Inferior parietal cortex (tissue), 1 donor: ENCODE measurements around the gene GNGT1.

Source experiments
- DNase-seq: peaks from one replicate; pipeline ENCODE4 v3.0.0-alpha.2; 2016; ENCODE audit errors: extremely low spot score

Gene GNGT1

DNA sequence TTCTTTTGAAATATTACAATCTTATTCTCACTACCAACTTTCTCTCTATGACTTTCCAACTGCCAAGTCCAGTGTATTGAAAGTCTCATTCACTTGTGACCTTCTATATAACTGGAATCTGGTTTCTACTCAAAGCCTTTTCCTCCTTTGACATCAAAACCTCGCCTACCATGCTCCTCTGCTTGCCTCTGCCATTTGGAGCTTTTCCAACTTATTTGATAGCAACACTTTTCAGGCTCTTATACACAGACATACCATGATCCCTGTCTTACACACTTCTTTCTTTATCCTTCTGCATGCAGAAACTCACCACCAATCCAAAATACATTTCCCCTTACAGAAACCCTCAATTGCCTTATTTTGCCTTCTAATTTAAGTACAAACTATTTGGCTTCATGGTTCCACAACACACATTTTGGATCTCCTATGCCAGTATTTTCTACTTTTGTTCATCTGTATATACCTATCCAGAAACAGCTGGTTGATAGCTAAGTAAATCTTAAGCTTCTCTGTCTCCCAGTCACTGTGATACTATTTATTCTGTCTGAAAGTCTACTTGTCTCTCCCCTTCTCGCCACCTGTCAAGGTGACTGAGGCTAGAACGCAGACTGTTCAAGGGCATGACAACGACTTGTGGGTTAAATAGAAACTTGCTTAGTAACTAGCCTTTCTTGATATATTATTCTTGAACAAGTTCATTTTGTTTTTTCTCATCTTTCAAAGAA is 37.6 kb downstream of the GNGT1 start:
- DNase-seq = no peak

DNA sequence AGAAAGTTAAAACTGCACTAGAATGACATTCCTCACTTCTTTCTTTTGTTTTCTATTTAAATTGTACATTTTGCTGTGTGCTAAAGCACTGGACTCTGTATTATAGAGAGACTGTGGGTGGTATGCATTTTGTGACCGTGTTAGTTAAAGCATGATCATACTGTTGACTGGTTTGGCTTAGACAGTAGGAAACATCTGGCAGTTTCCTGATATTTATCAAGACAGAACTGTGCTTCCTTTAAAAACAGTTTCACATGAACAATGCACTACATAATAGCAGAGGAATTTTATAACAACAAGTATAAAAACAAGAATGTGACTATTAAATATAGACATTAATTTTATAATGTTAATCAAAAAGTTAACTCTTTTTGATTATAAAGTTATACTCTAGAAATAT is 38.3 kb downstream of the GNGT1 start:
- no peak for DNase-seq

DNA sequence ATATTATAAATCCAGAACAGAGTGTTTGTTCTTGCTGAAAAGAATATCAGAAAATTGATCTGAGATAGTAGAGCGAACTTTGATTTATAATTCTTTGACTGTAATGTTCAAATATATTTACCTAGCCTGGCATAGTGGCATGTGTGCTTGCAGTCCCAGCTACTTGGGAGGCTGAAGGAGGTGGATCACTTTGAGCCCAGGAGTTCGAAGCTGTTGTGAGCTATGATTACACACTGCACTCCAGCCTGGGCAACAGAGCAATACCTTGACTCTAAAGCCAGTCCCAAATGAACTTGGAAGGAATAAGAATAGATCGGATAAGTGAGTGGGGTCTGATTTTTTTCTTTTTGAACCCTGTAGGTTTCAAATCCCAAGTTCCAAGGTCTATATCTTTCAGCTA is 38.7 kb downstream of the GNGT1 start:
- DNase-seq = no peak

DNA sequence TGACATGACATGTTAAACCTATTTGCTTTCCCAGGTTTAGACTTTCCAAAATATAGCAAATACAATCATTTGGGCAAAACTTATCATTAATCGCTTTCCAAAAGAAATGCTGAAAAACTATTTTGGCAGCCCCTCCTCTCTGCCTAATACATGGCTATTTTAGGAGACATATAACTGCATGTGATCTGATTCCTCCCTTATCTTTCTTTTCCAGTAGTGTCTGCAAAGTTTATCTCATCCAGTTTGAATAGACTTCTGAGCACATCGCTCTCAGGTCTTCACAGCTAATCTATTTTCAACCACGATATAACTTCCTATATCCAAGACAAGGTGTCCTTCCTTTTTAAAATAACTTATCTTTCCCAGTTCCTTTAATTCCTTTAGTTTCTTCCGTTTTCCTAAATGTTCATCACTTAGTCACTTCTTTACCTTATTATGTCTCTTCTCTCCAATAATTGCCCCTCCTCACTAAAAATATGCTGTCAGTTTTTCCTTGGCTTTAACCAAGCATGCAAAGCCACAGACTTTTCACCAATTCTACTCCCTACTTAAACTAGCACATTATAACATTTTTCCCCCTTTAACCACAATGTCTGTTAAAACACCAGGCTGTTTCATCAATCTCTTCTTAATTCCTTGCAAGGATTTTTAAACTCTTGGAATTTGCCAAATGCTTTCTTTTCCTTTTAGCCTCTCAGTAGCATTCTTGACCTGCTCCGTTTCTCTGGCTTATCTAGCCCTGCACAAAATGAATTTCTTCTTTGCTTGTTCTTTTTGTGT is 39.6 kb downstream of the GNGT1 start:
- DNase-seq = no peak

DNA sequence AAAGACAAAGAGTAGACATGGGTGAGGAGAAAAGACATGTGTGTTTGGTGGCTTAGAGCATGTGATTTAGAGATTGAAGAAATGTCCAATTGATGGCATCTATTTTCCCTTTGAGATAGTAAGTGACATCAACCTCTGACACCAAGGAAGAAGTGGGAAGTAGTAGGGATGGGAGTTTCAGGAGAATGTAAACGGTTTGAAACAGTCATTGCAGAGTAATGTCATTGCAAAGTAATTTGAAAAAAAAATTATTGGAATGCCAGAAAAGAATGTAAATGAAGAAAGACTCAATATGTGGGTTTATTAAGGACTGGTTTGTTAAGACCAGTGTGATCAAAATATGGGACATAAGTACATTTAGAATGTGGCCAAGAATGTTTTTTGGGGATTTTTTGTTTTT is 41.7 kb downstream of the GNGT1 start:
- no peak for DNase-seq

DNA sequence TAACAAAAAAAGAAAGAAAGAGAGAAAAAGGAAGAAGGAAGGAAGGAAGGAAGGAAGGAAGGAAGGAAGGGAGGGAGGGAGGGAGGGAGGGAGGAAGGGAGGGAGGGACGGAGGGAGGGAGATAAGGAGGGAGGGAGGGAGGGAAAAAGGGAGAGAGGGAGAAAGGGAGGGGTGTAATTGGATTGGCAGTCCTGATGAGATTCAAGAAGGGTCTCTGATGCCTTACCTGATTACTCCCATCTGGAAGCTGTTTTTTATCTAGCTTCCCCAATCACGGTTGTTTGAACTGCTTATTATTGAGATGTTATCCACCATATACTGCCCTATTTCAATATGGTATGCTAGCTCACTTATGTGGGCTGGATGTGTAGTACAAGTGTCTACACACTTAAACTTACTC is 42.5 kb downstream of the GNGT1 start:
- no peak for DNase-seq

DNA sequence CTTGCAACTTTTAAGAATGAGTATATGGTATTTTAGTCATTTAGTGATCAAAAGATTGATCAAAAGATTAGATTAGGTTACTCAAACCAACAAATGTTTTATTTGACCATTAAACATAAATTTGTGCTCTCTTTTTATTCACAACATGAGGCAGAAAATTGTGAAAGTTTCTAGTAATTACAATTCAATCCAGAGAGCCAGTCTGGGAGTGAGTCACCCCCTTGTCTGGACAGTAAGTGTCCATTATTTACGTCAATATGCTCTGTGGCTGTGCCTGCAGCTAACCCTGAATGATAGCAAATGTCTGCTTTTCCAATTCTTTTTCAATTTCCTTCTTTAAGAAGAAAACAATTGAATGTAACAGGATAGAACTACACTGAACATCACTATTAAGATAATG is 43.1 kb downstream of the GNGT1 start:
- no peak for DNase-seq

DNA sequence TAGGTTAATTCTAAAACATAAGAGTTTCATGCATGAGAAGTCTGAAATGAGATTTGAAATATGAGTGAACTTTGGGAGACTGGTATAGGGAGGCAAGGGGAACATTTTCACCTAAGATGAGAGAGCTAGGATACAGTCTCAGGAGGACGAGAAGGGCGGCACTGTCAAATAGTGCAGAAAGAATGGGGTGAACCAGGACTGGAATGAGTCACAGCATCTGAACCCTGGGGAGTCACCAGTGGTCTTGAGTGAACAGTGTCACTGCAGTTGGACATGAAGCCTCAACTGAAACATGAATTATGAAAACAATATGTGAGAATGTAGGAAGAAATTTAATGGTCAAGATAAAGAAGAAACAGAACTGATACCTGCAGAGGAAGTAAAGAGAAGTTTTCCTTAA is 48.9 kb downstream of the GNGT1 start:
- DNase-seq = no peak

DNA sequence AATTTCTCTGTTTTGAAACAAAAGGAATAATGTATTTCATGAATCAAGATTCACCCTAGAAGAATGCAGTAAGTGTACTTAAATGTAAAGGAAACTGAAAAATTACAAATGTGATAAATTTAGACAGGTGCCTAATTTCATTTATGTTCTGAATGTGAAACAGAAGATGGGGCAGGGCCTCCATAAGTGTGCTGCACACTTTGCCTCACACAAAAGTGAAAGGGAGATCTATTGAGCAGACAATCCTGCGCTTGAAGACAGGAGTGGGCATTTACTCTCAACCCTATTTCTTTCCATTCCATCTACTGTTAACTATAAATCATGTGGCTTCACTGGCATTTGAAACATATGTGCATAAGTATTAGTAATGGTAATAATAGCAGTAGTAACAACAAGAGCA is 51.4 kb downstream of the GNGT1 start:
- DNase-seq = no peak

DNA sequence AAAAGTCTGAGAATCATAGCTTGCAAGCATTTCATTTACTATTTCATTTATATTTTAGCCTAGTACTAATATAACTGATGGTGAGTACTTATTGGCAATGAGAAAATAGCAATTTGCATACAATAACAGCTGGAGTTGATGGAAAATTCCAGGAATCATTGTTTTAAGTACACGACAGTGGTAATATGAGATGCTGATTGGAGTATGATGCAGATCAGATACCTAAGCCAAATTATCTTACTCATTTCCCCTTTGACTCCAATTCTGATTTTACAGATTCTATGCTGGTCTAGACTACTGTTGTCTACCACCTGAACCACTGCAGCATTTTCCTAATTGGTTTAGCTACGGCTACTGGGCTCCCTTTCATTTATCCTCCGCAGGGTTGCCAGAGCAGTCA is 51.8 kb downstream of the GNGT1 start:
- DNase-seq = no peak

DNA sequence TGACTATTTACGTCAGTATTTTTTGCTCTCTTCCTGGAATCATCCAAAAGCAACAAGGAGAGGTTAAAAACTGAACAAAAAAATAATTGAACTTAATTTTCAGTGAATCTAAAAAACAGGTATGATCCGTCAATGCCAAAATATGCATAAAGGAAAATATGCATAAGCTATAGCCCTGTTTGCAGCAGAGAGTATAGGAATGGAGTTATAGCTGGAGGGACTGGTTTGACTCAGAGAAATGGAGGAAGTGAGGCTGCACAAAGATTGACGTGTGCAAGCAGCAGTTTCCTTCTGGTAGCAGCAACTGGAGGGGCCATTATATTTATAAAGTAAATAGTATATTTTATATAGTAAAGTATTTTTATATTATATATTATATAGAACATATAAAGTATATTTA is 52.3 kb downstream of the GNGT1 start:
- DNase-seq = no peak
